GM08714 (cell line): ENCODE results near the gene ARFRP1.
"Not testable (repeated sequence)": the region's sequence is repeated elsewhere in the genome, so short reads cannot be mapped to it uniquely, and the experiment has no call there.

Experiments
- H3K4me3 ChIP-seq: fragments of 200-500 bp; sonication (Bioruptor generic); 2 replicates; pipeline ENCODE4 v1.5.1; 2014; ENCODE audit warnings: mild to moderate bottlenecking, low read length, inconsistent platforms
- ZNF274 ChIP-seq: IDR thresholded peaks from 2 replicates; pipeline ENCODE4 v1.6.1; 2012; ENCODE audit warnings: mild to moderate bottlenecking, low read depth, low read length

ARFRP1 gene

GRCh38 chr20:63659370-63659769, 48.4 kb downstream of the ARFRP1 start:
- peak overlapping the region; percentile 82; the same call in 1 of the 2 replicates for H3K4me3 ChIP-seq
- TF ChIP-seq ZNF274, result no peak

DNA sequence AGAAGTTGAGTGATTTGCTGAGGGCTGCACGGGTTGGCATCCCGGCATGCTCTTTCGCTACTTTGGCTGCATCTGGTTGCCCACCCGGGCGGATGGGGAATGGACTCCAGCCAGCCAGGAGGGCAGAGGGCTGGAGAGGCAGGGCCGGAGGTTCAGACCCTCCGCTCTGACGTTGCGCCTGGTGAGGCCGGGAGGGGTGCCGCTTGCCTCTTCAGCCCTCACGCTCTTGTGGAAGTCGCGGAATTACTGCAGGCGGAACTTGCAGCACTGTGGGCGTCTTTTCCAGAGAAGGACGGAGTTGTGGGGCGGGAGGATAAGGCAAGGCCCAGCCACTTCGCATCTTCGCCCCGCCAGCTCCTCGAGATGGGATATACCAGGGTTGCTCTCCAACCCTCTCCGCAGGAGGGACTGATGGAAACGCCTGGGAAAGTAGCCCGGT, 49.0 kb downstream of the ARFRP1 start:
- H3K4me3 ChIP-seq, result peak overlapping the region; percentile 82

DNA sequence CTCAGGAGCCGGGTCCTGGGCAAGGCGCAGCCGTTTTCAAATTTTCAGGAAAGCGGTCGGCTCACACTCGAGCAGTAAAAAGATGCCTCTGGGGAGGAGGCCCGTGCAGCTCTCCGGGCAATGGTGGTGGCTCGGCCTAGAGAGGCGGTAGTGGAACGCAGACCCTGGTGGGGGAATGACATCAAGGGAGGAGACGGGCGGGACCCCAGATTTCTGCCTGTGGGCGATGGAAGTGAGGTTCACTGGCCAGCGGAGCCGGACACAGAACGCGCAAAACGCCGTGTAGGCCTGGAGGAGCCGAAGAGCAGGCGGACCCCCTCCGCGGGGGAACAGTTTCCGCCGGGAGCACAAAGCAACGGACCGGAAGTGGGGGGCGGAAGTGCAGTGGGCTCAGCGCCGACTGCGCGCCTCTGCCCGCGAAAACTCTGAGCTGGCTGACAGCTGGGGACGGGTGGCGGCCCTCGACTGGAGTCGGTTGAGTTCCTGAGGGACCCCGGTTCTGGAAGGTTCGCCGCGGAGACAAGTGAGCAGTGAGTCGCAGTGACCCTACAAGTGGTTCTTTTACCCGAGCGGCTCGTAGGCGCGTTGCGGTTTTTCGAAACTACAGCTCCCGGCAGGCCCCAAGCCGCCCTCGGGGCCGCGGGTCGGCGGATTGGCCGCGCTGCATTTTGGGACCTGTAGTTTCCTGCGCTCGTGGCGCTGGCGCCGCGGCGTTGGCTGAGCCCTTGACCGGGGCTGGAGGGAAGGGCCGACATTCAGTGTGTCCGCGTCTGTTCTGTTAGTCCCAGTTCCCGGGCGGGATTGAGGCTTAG, 49.6 kb downstream of the ARFRP1 start, which contains the start of gene RTEL1:
Gene RTEL1 (plus strand): TSS at position 376 of the 812 bp plus-strand sequence. CDS start 1,091 bp downstream, outside the sequence.
- H3K4me3 ChIP-seq, result peak within 1 kb of the TSS; percentile 82
- no peak for TF ChIP-seq ZNF274

More for the DNA sequence above, 49.0 kb downstream of the ARFRP1 start:
- TF ChIP-seq ZNF274, result no peak

DNA sequence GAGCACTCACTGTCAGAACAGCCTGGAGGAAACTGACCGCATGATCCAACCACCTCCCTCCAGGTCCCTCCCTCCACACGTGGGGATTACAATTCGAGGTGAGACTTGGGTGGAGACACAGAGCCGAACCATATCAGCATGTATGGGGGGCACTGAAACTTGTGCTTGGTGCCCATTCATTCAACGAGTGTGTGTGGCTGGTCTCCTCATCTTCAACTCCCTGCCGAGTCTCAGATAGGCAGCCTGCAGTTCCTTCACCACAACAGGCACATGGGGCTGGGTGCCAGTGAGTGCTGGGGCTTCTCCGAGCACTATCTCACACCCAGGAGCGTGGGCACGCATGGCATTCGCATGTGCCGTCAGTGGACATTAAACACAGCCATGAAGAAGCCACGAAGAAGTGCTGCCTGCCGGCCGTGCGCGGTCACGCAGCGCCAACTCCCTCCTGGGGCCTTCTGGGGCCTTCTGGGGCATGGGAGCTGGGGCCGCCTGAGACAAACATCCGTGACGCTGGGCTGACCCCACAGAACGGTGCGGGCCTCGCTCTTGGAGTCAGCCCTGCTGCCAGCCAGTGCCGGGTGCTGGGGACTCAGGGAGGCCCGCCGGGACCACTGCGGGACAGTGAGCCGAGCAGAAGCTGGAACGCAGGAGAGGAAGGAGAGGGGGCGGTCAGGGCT, 50.4 kb downstream of the ARFRP1 start:
- TF ChIP-seq ZNF274, result no peak
- H3K4me3 ChIP-seq, result peak overlapping the region; percentile 82; the same call in 1 of the 2 replicates

DNA sequence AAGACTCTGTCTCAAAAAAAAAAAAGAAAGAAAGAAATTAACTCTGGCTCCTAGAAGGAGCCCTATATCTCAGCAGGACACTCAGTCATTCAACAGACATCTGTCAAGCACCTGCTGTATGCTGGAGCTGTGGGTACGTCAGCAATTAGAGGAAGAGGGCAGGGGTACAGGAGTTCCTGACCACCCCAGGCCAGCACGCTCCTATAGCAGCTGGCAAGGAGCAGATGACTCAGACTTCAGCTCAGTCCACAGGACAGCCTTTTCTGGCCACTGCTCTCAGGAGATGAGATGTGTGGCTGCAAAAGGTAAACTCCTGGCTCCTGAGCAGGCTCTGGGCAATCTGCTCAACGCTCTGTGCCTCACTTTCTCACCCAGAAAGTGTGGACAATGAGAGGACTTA, 51.3 kb downstream of the ARFRP1 start:
- no peak overlapping the region for H3K4me3 ChIP-seq
- no peak for TF ChIP-seq ZNF274

GRCh38 chr20:63655249-63655648, 52.5 kb downstream of the ARFRP1 start:
- no peak overlapping the region for H3K4me3 ChIP-seq
- TF ChIP-seq ZNF274, result no peak

DNA sequence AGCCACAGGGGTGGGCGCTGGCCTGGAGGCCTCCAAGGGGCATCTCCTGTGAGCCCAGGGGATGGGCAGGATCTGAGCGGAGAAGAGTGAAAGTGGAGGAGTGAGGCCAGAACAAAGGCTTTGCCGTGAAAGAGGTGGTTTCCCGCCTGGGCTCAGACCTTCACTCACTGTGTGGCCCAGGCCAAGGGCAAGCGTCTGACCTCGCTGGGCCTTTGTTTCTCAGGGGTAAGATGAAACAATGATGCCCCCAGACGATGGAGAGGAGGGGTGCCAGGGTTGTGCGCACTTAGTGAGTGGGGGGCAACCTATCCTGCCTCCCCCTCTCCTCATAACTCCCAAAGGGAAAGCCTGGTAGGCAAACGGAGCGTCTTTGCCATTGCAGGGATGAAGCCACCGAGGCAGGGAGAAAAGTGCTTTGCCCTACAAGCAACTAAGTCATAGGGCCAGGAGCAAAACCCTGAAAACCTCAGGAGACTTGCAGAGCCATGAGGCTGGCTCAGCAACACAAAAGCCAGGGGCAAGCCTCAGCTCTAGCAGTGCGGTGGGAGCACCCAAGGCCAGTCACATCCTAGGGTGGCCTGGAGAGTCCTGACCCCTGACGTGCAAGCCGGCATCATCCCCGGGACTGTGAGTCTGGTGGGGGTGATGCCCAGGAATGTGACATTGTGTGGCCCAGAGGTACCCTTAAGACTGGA, 53.7 kb downstream of the ARFRP1 start:
- H3K4me3 ChIP-seq, result no peak overlapping the region; the same call in 1 of the 2 replicates
- no peak for TF ChIP-seq ZNF274

GRCh38 chr20:63653041-63653973, 54.5 kb downstream of the ARFRP1 start, which contains the start of gene STMN3:
Gene STMN3 (minus strand): TSS chr20:63653424. CDS start chr20:63653345, 79 bp downstream.
- no peak within 1 kb of the TSS; the same call in 1 of the 2 replicates for H3K4me3 ChIP-seq
- no peak for TF ChIP-seq ZNF274

- TF ChIP-seq ZNF274, result no peak
- H3K4me3 ChIP-seq, result no peak overlapping the region
Measured at GRCh38 chr20:63652192-63652980, 55.4 kb downstream of the ARFRP1 start.

- no peak overlapping the region for H3K4me3 ChIP-seq
- TF ChIP-seq ZNF274, result no peak
Measured at GRCh38 chr20:63651942-63652191, 55.9 kb downstream of the ARFRP1 start.

- H3K4me3 ChIP-seq, result not testable (repeated sequence)
Measured at GRCh38 chr20:63650486-63650885, 57.3 kb downstream of the ARFRP1 start.

GRCh38 chr20:63648895-63649589, 58.7 kb downstream of the ARFRP1 start:
- no peak for TF ChIP-seq ZNF274
- no peak overlapping the region for H3K4me3 ChIP-seq
